AG09319 (cell line): ENCODE results near the gene AWAT1.
"Not testable (repeated sequence)": the region's sequence is repeated elsewhere in the genome, so short reads cannot be mapped to it uniquely, and the experiment has no call there.

Experiments
- DNase-seq: peaks from one replicate; pipeline ENCODE4 v3.0.0-alpha.2; 2010; ENCODE audit warnings: low read depth; ENCODE audit errors: extremely low read depth
- TF ChIP-seq, protein P1 (sequence below): IDR thresholded peaks from 2 replicates; pipeline ENCODE4 v1.5.1; 2011; ENCODE audit warnings: low read depth, mild to moderate bottlenecking, inconsistent platforms, low read length, moderate library complexity

The AWAT1 gene

GRCh38 chrX:70226048-70226447 lies 8.4 kb upstream of the AWAT1 start:
- no peak for DNase-seq
- TF ChIP-seq, protein P1, sequence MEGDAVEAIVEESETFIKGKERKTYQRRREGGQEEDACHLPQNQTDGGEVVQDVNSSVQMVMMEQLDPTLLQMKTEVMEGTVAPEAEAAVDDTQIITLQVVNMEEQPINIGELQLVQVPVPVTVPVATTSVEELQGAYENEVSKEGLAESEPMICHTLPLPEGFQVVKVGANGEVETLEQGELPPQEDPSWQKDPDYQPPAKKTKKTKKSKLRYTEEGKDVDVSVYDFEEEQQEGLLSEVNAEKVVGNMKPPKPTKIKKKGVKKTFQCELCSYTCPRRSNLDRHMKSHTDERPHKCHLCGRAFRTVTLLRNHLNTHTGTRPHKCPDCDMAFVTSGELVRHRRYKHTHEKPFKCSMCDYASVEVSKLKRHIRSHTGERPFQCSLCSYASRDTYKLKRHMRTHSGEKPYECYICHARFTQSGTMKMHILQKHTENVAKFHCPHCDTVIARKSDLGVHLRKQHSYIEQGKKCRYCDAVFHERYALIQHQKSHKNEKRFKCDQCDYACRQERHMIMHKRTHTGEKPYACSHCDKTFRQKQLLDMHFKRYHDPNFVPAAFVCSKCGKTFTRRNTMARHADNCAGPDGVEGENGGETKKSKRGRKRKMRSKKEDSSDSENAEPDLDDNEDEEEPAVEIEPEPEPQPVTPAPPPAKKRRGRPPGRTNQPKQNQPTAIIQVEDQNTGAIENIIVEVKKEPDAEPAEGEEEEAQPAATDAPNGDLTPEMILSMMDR: no peak

GRCh38 chrX:70226687-70227086 lies 7.8 kb upstream of the AWAT1 start:
- TF ChIP-seq, protein P1: no peak
- DNase-seq: no peak

DNA sequence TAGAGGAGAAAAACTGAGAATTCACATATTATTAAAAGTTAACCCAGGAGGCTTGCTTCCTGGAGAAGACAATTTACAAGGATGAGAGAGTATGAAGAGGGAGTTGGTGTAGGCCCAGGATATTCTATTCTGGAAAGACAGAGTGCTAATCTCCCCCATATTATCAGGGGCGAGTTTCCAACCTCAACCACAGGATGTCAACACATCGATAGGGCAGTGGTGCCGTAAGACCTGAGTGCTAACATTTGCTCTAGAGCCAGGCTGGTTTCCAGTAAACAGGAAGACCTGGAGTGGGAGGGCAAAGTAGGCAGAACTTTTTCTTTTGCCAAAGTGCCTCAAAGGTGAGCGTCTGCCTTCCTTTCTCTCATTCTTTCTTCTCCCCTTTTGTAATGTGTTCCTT lies 2.8 kb upstream of the AWAT1 start:
- TF ChIP-seq, protein P1: no peak
- no peak for DNase-seq

- no peak for DNase-seq
- TF ChIP-seq, protein P1: no peak
Measured at GRCh38 chrX:70240751-70241150, 6.3 kb downstream of the AWAT1 start.

GRCh38 chrX:70241501-70241900 lies 7.0 kb downstream of the AWAT1 start:
- DNase-seq: no peak
- TF ChIP-seq, protein P1: no peak

GRCh38 chrX:70243601-70244000 lies 9.1 kb downstream of the AWAT1 start:
- not testable (repeated sequence) for DNase-seq

DNA sequence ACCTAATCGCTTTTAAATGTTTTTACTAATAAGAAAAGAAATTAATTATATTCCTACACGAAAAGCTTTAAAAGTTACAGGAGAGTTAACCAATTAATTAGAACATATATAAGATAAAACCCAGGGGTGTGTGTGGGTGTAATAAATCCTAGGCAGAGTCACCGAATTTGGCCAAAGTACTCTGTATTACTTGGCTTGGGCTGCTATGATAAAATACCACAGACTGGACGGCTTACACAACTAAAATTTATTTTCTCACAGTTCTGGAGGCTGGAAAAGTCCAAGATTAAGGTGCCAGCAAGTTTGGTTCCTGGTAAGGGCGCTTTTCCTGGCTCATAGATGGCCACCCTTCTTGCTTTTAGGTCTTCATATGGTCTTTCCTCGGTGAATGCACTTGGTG lies 10.4 kb downstream of the AWAT1 start:
- no peak for DNase-seq
- TF ChIP-seq, protein P1: no peak

GRCh38 chrX:70247252-70247651 lies 12.8 kb downstream of the AWAT1 start:
- TF ChIP-seq, protein P1: no peak

More at GRCh38 chrX:70247252-70247651, 12.8 kb downstream of the AWAT1 start:
- no peak for DNase-seq
